CD14-positive monocyte (primary cell): Measurements from ENCODE around the gene SIK3. TPM values are rescaled to one million over a fixed set of nuclear protein-coding genes. Genes with fewer than 3 reads are reported as not detected.

ENCODE experiments used
- DNase-seq, 3 donors: peaks; one replicate each; pipeline ENCODE4 v3.0.0-alpha.2; 2011 to 2022
- H2AFZ ChIP-seq: 2 replicates; pipeline ENCODE4 v1.6.0; 2012; ENCODE audit warnings: mild to moderate bottlenecking, low read depth, low read length, inconsistent platforms; ENCODE audit not compliant: insufficient read depth, poor library complexity, severe bottlenecking
- H3K27ac ChIP-seq, 2 donors: 1 replicate in 1 of 2; 2 replicates in 1 of 2; pipeline ENCODE4 v1.5.1; 2012 to 2013; ENCODE audit warnings: low read length in 2 of 2, control low read depth in 1 of 2, inconsistent platforms in 1 of 2, low read depth in 1 of 2, mild to moderate bottlenecking in 1 of 2
- H3K27me3 ChIP-seq, 2 donors: one replicate each; pipeline versions ENCODE4 v1.6.0 to v1.6.1; 2011 to 2013; ENCODE audit warnings: low read length in 2 of 2; ENCODE audit not compliant: control insufficient read depth in 2 of 2, insufficient read depth in 2 of 2
- H3K36me3 ChIP-seq, 2 donors: replicated peaks in 1 of 2; 1 replicate in 1 of 2; 2 replicates in 1 of 2; pipeline versions ENCODE4 v1.5.1 to v1.6.1; 2012 to 2013; ENCODE audit warnings: low read length in 2 of 2, control low read depth in 1 of 2, inconsistent platforms in 1 of 2, mild to moderate bottlenecking in 1 of 2; ENCODE audit not compliant: insufficient read depth in 2 of 2, control insufficient read depth in 1 of 2
- H3K4me1 ChIP-seq, 2 donors: 1 replicate in 1 of 2; 2 replicates in 1 of 2; pipeline versions ENCODE4 v1.5.1 to v1.6.1; 2012 to 2013; ENCODE audit warnings: low read length in 2 of 2, control low read depth in 1 of 2, inconsistent platforms in 1 of 2, mild to moderate bottlenecking in 1 of 2, moderate library complexity in 1 of 2; ENCODE audit not compliant: insufficient read depth in 2 of 2, control insufficient read depth in 1 of 2
- H3K4me2 ChIP-seq: replicated peaks from 2 replicates; pipeline ENCODE3; 2012; ENCODE audit warnings: low read length, moderate library complexity, mild to moderate bottlenecking; ENCODE audit not compliant: poor library complexity, severe bottlenecking; ENCODE audit errors: extremely low read depth
- H3K4me3 ChIP-seq, 3 experiments: fragments of 200-600 bp in 1 of 3; sonication (generic) in 1 of 3; replicated peaks in 1 of 3; 1 replicate in 2 of 3; 2 replicates in 1 of 3; pipeline ENCODE4 v1.5.1; 2011 to 2013; ENCODE audit warnings: low read length in 3 of 3, mild to moderate bottlenecking in 3 of 3, control low read depth in 2 of 3, low read depth in 2 of 3, inconsistent platforms in 1 of 3, moderate library complexity in 1 of 3
- H3K79me2 ChIP-seq: 2 replicates; pipeline ENCODE4 v1.6.0; 2012; ENCODE audit warnings: mild to moderate bottlenecking, control low read depth, inconsistent platforms, low read length, moderate library complexity; ENCODE audit not compliant: insufficient read depth
- H3K9ac ChIP-seq: 2 replicates; pipeline ENCODE4 v1.6.0; 2017; ENCODE audit warnings: low read length, mild to moderate bottlenecking; ENCODE audit not compliant: insufficient read depth, poor library complexity, severe bottlenecking
- H3K9me3 ChIP-seq, 2 donors: replicated peaks in 1 of 2; 1 replicate in 1 of 2; 2 replicates in 1 of 2; pipeline versions ENCODE4 v1.5.1 to v1.6.1; 2012 to 2013; ENCODE audit warnings: low read length in 2 of 2, control low read depth in 1 of 2; ENCODE audit not compliant: control insufficient read depth in 1 of 2, insufficient read depth in 1 of 2
- H4K20me1 ChIP-seq: 2 replicates; pipeline ENCODE4 v1.6.0; 2012; ENCODE audit warnings: mild to moderate bottlenecking, low read length, control low read depth, moderate library complexity; ENCODE audit not compliant: insufficient read depth
- H3K27ac Mint-ChIP-seq, 7 donors: one replicate each; pipeline ENCODE4 v1.8.0; 2020; ENCODE audit warnings: mild to moderate bottlenecking in 7 of 7, mixed read lengths in 7 of 7, moderate library complexity in 6 of 7, inconsistent platforms in 2 of 7
- H3K27me3 Mint-ChIP-seq, 3 donors: one replicate each; pipeline ENCODE4 v1.8.0; 2021 to 2022; ENCODE audit warnings: low read depth in 3 of 3, mild to moderate bottlenecking in 3 of 3, mixed read lengths in 3 of 3, moderate library complexity in 3 of 3, inconsistent platforms in 1 of 3
- H3K36me3 Mint-ChIP-seq, 2 donors: one replicate each; pipeline ENCODE4 v1.8.0; 2020; ENCODE audit warnings: mixed read lengths in 2 of 2, inconsistent platforms in 1 of 2, mild to moderate bottlenecking in 1 of 2
- H3K4me1 Mint-ChIP-seq: one replicate; pipeline ENCODE4 v1.8.0; 2020; ENCODE audit warnings: mild to moderate bottlenecking, mixed read lengths
- H3K4me3 Mint-ChIP-seq, 2 donors: one replicate each; pipeline ENCODE4 v1.8.0; 2020; ENCODE audit warnings: mild to moderate bottlenecking in 2 of 2, mixed read lengths in 2 of 2, moderate library complexity in 1 of 2
- H3K9me3 Mint-ChIP-seq, 7 donors: one replicate each; pipeline ENCODE4 v1.8.0; 2020 to 2022; ENCODE audit warnings: mixed read lengths in 7 of 7, mild to moderate bottlenecking in 6 of 7, moderate library complexity in 6 of 7, inconsistent platforms in 2 of 7
- WGBS: methylation state at CpG from one replicate; pipeline ENCODE4 v1.1.5; 2013; ENCODE audit warnings: missing lambda C conversion rate; ENCODE audit not compliant: insufficient coverage; 5-methylcytosine and 5-hydroxymethylcytosine counted together
- intact Hi-C, 2 donors: fragments of 100-400 bp; cut with micrococcal nuclease; formaldehyde crosslinking; loops; one replicate each; pipeline versions ENCODE4 v1.15.0 to v1.15.1; 2023
- polyA plus RNA-seq, 3 donors: library from polyadenylated mRNA; depleted of rRNA in 1 of 3; unstranded in 2 of 3; stranded (reverse) in 1 of 3; fragments of 300-500 nt in 2 of 3; fragments of >200 nt in 1 of 3; fragmentation: Illumina TruSeq in 2 of 3; gene quantifications; 1 replicate in 2 of 3; 2 replicates in 1 of 3; pipeline ENCODE4 v1.2.3, GENCODE V29; 2012 to 2021
- TF ChIP-seq, protein P1 (sequence below): fragments of 200-600 bp; IDR thresholded peaks from one replicate; pipeline ENCODE4 v1.8.0; 2022; ENCODE audit warnings: antibody characterized with exemption, mild to moderate bottlenecking

The SIK3 gene
- polyA plus RNA-seq, 3 donors: 18.3 to 142 (median 20.0) TPM

DNA sequence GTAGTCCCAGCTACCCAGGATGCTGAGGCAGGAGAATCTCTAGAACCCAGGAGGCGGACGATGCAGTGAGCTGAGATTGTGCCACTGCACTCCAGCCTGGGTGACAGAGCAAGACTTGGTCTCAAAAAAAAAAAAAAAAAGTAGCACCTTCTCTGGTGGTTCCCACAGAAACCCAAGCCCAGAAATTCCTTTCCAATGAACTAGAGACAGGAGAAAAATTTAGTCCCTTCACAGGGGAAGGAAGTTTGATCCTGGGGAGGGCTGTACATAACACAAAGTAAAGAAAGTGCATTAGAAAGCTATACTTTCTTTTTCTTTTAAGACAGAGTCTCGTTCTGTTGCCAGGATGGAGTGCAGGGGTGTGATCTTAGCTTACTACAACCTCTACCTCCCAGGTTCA, 235.3 kb downstream of the SIK3 start:
- H4K20me1 ChIP-seq: peaks cover 3% of the 10 kb centered on the region
- TF ChIP-seq, protein P1, sequence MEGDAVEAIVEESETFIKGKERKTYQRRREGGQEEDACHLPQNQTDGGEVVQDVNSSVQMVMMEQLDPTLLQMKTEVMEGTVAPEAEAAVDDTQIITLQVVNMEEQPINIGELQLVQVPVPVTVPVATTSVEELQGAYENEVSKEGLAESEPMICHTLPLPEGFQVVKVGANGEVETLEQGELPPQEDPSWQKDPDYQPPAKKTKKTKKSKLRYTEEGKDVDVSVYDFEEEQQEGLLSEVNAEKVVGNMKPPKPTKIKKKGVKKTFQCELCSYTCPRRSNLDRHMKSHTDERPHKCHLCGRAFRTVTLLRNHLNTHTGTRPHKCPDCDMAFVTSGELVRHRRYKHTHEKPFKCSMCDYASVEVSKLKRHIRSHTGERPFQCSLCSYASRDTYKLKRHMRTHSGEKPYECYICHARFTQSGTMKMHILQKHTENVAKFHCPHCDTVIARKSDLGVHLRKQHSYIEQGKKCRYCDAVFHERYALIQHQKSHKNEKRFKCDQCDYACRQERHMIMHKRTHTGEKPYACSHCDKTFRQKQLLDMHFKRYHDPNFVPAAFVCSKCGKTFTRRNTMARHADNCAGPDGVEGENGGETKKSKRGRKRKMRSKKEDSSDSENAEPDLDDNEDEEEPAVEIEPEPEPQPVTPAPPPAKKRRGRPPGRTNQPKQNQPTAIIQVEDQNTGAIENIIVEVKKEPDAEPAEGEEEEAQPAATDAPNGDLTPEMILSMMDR: no peak
- no peaks in the 10 kb centered on the region for H3K79me2 ChIP-seq
- Mint-ChIP-seq H3K27ac (no peak overlapping the region), H3K4me3 (no peak overlapping the region), H3K4me1 (no peaks in the 10 kb centered on the region), H3K36me3 (peaks cover 94 to 100% of the 10 kb centered on the region in 2 donors), H3K9me3 (no peaks in the 10 kb centered on the region), H3K27me3 (no peaks in the 10 kb centered on the region)
- intact Hi-C loops: no loop called here
- H3K36me3 ChIP-seq: peaks cover 96 to 100% of the 10 kb centered on the region in 2 donors
- H3K27me3 ChIP-seq: no peaks in the 10 kb centered on the region
- no peaks in the 10 kb centered on the region for H3K9me3 ChIP-seq
- H3K4me2 ChIP-seq: no peak overlapping the region
- DNase-seq: no peak
- H3K4me1 ChIP-seq: no peaks in the 10 kb centered on the region
- H3K9ac ChIP-seq: no peak overlapping the region
- no peak overlapping the region for H3K27ac ChIP-seq
- H3K4me3 ChIP-seq: no peak overlapping the region
- H2AFZ ChIP-seq: no peak overlapping the region
- no CpG with 5 or more reads among the region's 3 CpGs for WGBS

DNA sequence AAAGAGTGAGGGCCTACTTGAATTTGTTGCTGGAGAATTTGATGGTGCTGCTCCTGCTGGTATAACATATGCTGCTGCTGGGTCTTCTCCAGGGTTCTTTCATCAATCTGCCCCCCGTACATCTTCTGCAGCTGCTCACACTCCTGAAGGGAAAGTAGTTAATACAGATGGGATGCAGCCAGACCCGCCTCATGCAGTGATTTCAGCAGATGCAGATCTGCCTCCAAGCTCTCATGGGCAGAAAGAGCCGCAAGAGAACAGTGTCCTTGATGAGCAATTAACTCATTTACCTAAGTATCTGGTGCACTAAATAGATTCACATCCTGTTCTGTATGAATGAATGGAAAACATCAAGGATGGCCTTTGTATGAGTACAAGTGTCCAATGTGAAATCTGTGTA, 236.0 kb downstream of the SIK3 start:
- Histone ChIP-seq H3K79me2 (no peaks in the 10 kb centered on the region), H4K20me1 (no peaks in the 10 kb centered on the region), H3K4me3 (no peak overlapping the region), H3K4me1 (no peaks in the 10 kb centered on the region), H3K9me3 (no peaks in the 10 kb centered on the region), H3K36me3 (peaks cover 96 to 100% of the 10 kb centered on the region in 2 donors), H2AFZ (no peak overlapping the region), H3K9ac (no peak overlapping the region), H3K27me3 (no peaks in the 10 kb centered on the region), H3K4me2 (no peak overlapping the region), H3K27ac (no peak overlapping the region)
- Mint-ChIP-seq H3K36me3 (peaks cover 94 to 100% of the 10 kb centered on the region in 2 donors), H3K4me1 (no peaks in the 10 kb centered on the region), H3K4me3 (no peak overlapping the region), H3K27ac (peak overlapping the region in 1 of 7 donors; percentile 22), H3K9me3 (no peaks in the 10 kb centered on the region), H3K27me3 (no peaks in the 10 kb centered on the region)
- intact Hi-C loops: no loop called here
- DNase-seq: no peak
- TF ChIP-seq, protein P1: no peak
- WGBS: no CpG with 5 or more reads among the region's 3 CpGs
